Psoas muscle (tissue), 8 donors: ENCODE data around the gene ENDOV. TPM values are rescaled to one million over a fixed set of nuclear protein-coding genes. Genes with fewer than 3 reads are reported as not detected.

ENCODE experiments used
- ATAC-seq, 4 donors: fragments of 200-7000 bp; cut with Tn5 transposase; one replicate each; pipeline ENCODE4 v1.9.1; 2020; ENCODE audit warnings: moderate library complexity in 3 of 4, mild to moderate bottlenecking in 2 of 4
- DNase-seq, 2 donors: peaks; one replicate each; pipeline ENCODE4 v3.0.0-alpha.2; 2020
- H3K27ac ChIP-seq: fragments of 200-600 bp; one replicate; pipeline ENCODE4 v1.8.0; 2022
- H3K27me3 ChIP-seq, 3 donors: fragments of 200-600 bp in 1 of 3; one replicate each; pipeline versions ENCODE4 v1.6.1 to v1.8.0; 2013 to 2022; ENCODE audit warnings: low read length in 2 of 3, mild to moderate bottlenecking in 2 of 3, moderate library complexity in 1 of 3; ENCODE audit not compliant: insufficient read depth in 3 of 3
- H3K36me3 ChIP-seq, 2 donors: fragments of 200-600 bp in 1 of 2; one replicate each; pipeline versions ENCODE4 v1.6.1 to v1.8.0; 2013 to 2022; ENCODE audit warnings: low read depth in 1 of 2, mild to moderate bottlenecking in 1 of 2, moderate library complexity in 1 of 2; ENCODE audit not compliant: insufficient read depth in 1 of 2
- H3K4me1 ChIP-seq: fragments of 200-600 bp; one replicate; pipeline ENCODE4 v1.8.0; 2022
- H3K4me3 ChIP-seq: fragments of 200-600 bp; one replicate; pipeline ENCODE4 v1.8.0; 2022; ENCODE audit warnings: mild to moderate bottlenecking
- H3K9me3 ChIP-seq: fragments of 200-600 bp; one replicate; pipeline ENCODE4 v1.8.0; 2022
- CTCF ChIP-seq: fragments of 200-600 bp; IDR thresholded peaks from one replicate; pipeline ENCODE4 v1.8.0; 2022; ENCODE audit warnings: antibody characterized with exemption
- WGBS, 3 donors: extraction: QIAGEN DNeasy Blood & Tissue Kit; methylation state at CpG; one replicate each; pipeline versions ENCODE4 v1.1.6 to v1.1.7; 2013; 5-methylcytosine and 5-hydroxymethylcytosine counted together
- intact Hi-C, 2 donors: fragments of 100-400 bp; cut with DNase I; formaldehyde crosslinking; loops; one replicate each; pipeline versions ENCODE4 v1.11.0 to v1.14.2; 2022
- polyA plus RNA-seq, 3 donors: library from polyadenylated mRNA; stranded (reverse); fragments of 200-250 nt; gene quantifications; one replicate each; pipeline ENCODE4 v1.2.3, GENCODE V29; 2013
- total RNA-seq, 4 donors: library from RNA; stranded (reverse); fragmentation: NEBNext Ultra II Directional in 2 of 4; extraction: Animal tissue kit (Norgen Biotek cat#: 25700) in 2 of 4; gene quantifications; one replicate each; pipeline versions ENCODE4 v1.2.1 to v1.2.4, GENCODE V29; 2021 to 2023
- donor health status: healthy with polysubstance abuse.
- donor health status: DM: no; HTN: no; CAD: no; lungs with moderate emphysema.
- donor health status: Bipolar disorder and iron deficiency.
- donor health status: healthy.
- donor health status: DM: yes; HTN: yes; CAD: no.
- donor health status: DM: no; HTN: no; CAD: no.
- donor health status: DM: no; HTN: no; CAD: no.
- donor health status: DM: yes; HTN: yes; CAD: no.

Gene ENDOV
- total and polyA plus RNA-seq, 7 donors = 12.0 to 24.3 (median 17.9) TPM

- intact Hi-C loops = loop anchor here in 1 of 2 donors (10.0 kb wide), 2 partner anchors 450 to 670 kb away; no protein-coding TSS in a partner anchor
- Histone ChIP-seq H3K27ac (no peak overlapping the region), H3K36me3 (peaks cover 0 to 22% of the 10 kb centered on the region in 2 donors), H3K9me3 (no peaks in the 10 kb centered on the region), H3K4me1 (peaks cover 17% of the 10 kb centered on the region), H3K27me3 (no peaks in the 10 kb centered on the region), H3K4me3 (no peak overlapping the region)
- ATAC-seq (no peak), DNase-seq (peak in 1 of 2 donors; percentile 29)
- WGBS, 3 donors = 80 to 87% (median 82%) methylated on average over 27 of the region's 27 CpGs
- TF ChIP-seq CTCF = no peak
These were observed 10.2 kb downstream of the ENDOV start for GRCh38 chr17:80424878-80425765.

- TF ChIP-seq CTCF = no peak
- peaks cover 0 to 23% of the 10 kb centered on the region in 2 donors for H3K36me3 ChIP-seq
- ATAC-seq = no peak
- H3K9me3 ChIP-seq = no peaks in the 10 kb centered on the region
- H3K27ac ChIP-seq = no peak overlapping the region
- H3K4me1 ChIP-seq = peaks cover 17% of the 10 kb centered on the region
- no peak overlapping the region for H3K4me3 ChIP-seq
- intact Hi-C loops = loop anchor here (2.0 to 10.0 kb wide), 4 partner anchors 147 to 669 kb away; no protein-coding TSS in a partner anchor
- 85 to 97% (median 90%) methylated on average over 9 of the region's 9 CpGs for WGBS, 3 donors
- no peaks in the 10 kb centered on the region for H3K27me3 ChIP-seq
- no peak for DNase-seq
These were observed 11.0 kb downstream of the ENDOV start for GRCh38 chr17:80425835-80426426.

- DNase-seq (peak; percentile 75 to 90), ATAC-seq (peak; percentile 81 to 87 (median 82))
- peaks cover 0 to 23% of the 10 kb centered on the region in 2 donors for H3K36me3 ChIP-seq
- intact Hi-C loops = loop anchor here (2.0 to 10.0 kb wide), 4 partner anchors 146 to 668 kb away; no protein-coding TSS in a partner anchor
- H3K27me3 ChIP-seq = no peaks in the 10 kb centered on the region
- no peak overlapping the region for H3K27ac ChIP-seq
- peaks cover 17% of the 10 kb centered on the region for H3K4me1 ChIP-seq
- WGBS, 3 donors = 41 to 44% (median 41%) methylated on average over 24 of the region's 24 CpGs
- no peaks in the 10 kb centered on the region for H3K9me3 ChIP-seq
- peak; percentile 97 for TF ChIP-seq CTCF
- H3K4me3 ChIP-seq = no peak overlapping the region
These were observed 11.8 kb downstream of the ENDOV start for GRCh38 chr17:80426671-80427326.

- Histone ChIP-seq H3K9me3 (no peaks in the 10 kb centered on the region), H3K36me3 (peaks cover 0 to 23% of the 10 kb centered on the region in 2 donors), H3K27me3 (no peaks in the 10 kb centered on the region), H3K4me3 (no peak overlapping the region), H3K27ac (no peak overlapping the region), H3K4me1 (peaks cover 17% of the 10 kb centered on the region)
- intact Hi-C loops = loop anchor here (2.0 to 10.0 kb wide), 4 partner anchors 145 to 667 kb away; no protein-coding TSS in a partner anchor
- WGBS, 3 donors = 87 to 91% (median 88%) methylated on average over 26 to 27 of the region's 27 CpGs
- no peak for ATAC-seq
- TF ChIP-seq CTCF = no peak
- DNase-seq = peak in 1 of 2 donors; percentile 54
These were observed 12.7 kb downstream of the ENDOV start for GRCh38 chr17:80427366-80428282.
